Chondrocyte (in vitro differentiated cells): ENCODE data around the gene RFX3. TPM values are rescaled to one million over a fixed set of nuclear protein-coding genes. Genes with fewer than 3 reads are reported as not detected.

Experiments
- DNase-seq: peaks from one replicate; pipeline ENCODE4 v3.0.0; 2021; ENCODE audit warnings: mixed read lengths, low spot score
- H3K27ac Mint-ChIP-seq: one replicate; pipeline ENCODE4 v1.8.0; 2021; ENCODE audit warnings: mild to moderate bottlenecking, moderate library complexity, mixed read lengths; ENCODE audit not compliant: unreplicated experiment
- H3K27me3 Mint-ChIP-seq: 2 replicates; pipeline ENCODE4 v1.8.0; 2021; ENCODE audit warnings: low read depth, mixed read lengths
- H3K36me3 Mint-ChIP-seq: 2 replicates; pipeline ENCODE4 v1.8.0; 2021; ENCODE audit warnings: low read depth, mixed read lengths
- H3K4me1 Mint-ChIP-seq: 2 replicates; pipeline ENCODE4 v1.8.0; 2021; ENCODE audit warnings: low read depth, mild to moderate bottlenecking, mixed read lengths
- H3K4me3 Mint-ChIP-seq: one replicate; pipeline ENCODE4 v1.8.0; 2021; ENCODE audit warnings: mild to moderate bottlenecking, moderate library complexity, mixed read lengths; ENCODE audit not compliant: unreplicated experiment
- H3K9me3 Mint-ChIP-seq: 2 replicates; pipeline ENCODE4 v1.8.0; 2021; ENCODE audit warnings: low read depth, mixed read lengths
- total RNA-seq: library from RNA; stranded (reverse); gene quantifications from 3 replicates; pipeline ENCODE4 v1.2.1, GENCODE V29; 2021
- TF ChIP-seq, protein P1 (sequence below): fragments of 200-600 bp; sonication (generic); IDR thresholded peaks from 2 replicates; pipeline ENCODE4 v1.5.0; 2021; ENCODE audit warnings: antibody characterized with exemption, mild to moderate bottlenecking, moderate library complexity

Gene RFX3
- total RNA-seq, 1 donor from 2014 or later = 4.1 TPM

DNA sequence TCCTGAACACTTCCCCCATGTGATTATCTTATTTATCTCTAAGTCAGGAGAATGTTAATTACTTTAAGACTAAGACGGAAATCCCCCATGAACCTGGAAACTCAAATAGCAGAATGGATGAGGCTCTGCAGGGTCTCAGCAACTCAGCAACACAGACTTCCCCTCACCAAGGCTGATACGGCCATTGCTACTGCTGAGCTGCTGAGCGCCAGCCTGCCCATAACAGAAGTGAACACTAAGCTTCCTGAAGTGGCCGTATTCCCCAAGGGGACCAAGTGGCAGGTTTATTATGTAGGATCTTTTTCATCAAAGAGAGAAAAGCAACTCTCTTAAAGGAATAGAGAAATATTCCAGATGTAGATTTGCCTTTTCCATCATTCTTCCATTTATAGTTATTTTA is 311.1 kb downstream of the RFX3 start:
- H3K27ac Mint-ChIP-seq = no peak overlapping the region
- no peaks in the 10 kb centered on the region for H3K36me3 Mint-ChIP-seq
- no peak overlapping the region for H3K4me3 Mint-ChIP-seq
- TF ChIP-seq, protein P1, sequence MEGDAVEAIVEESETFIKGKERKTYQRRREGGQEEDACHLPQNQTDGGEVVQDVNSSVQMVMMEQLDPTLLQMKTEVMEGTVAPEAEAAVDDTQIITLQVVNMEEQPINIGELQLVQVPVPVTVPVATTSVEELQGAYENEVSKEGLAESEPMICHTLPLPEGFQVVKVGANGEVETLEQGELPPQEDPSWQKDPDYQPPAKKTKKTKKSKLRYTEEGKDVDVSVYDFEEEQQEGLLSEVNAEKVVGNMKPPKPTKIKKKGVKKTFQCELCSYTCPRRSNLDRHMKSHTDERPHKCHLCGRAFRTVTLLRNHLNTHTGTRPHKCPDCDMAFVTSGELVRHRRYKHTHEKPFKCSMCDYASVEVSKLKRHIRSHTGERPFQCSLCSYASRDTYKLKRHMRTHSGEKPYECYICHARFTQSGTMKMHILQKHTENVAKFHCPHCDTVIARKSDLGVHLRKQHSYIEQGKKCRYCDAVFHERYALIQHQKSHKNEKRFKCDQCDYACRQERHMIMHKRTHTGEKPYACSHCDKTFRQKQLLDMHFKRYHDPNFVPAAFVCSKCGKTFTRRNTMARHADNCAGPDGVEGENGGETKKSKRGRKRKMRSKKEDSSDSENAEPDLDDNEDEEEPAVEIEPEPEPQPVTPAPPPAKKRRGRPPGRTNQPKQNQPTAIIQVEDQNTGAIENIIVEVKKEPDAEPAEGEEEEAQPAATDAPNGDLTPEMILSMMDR = no peak
- H3K4me1 Mint-ChIP-seq = no peaks in the 10 kb centered on the region
- no peaks in the 10 kb centered on the region for H3K27me3 Mint-ChIP-seq
- H3K9me3 Mint-ChIP-seq = peaks cover 9% of the 10 kb centered on the region
- DNase-seq = no peak

DNA sequence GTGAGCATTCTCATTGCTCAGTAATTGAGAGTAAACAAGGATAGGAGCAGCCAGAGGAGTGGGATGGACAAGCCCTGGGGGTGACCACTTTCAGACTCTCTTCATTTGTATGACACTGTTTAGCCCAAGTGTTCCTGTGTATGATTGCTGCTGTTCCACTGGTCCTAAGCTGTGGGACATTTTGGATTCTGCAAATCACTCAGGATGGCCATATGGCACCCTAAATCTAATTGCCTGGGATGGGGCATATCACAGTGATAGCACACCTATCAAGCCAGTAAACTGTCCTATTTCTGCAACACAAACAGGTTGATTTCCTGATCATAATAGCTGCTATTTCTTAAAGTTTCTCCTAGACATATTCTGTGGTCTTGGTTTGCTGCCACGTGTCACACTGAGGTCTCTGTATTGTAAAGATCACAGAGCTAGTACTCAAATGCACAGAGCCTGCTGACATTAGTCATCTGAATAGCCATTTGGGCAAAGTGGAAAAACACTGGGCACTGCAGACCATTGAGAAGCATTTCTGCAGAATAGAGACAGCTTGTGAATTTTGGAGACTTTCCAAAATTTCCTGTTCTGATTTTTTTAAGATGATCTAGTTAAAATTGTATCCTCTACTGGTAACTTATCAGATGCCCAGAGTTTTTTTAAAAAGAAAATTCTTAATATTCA is 320.2 kb downstream of the RFX3 start:
- DNase-seq = no peak
- Mint-ChIP-seq H3K4me3 (no peak overlapping the region), H3K4me1 (peaks cover 6% of the 10 kb centered on the region), H3K27me3 (no peaks in the 10 kb centered on the region), H3K9me3 (no peaks in the 10 kb centered on the region), H3K36me3 (no peaks in the 10 kb centered on the region), H3K27ac (no peak overlapping the region)
- TF ChIP-seq, protein P1 = no peak

DNA sequence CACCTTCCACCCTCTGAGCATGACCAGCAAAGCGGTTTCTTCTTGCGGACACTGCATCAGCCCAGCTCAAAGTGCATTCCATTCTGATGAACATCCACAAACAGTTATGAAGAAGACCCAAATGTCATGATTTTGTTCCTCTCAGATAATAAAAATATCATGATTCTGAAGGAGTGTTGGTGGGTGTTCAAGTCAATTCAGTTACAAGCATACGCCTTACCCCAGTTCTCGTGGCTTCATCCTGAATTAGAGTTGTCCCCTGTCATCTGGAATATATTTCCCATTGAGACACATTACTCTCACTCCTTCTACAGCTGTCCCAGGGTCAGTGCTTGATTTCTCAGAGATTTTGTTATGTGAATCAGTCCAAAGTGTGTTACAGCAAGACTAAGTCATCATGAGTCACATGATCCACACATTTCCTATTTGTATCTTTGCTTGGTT is 325.4 kb downstream of the RFX3 start:
- Mint-ChIP-seq H3K36me3 (no peaks in the 10 kb centered on the region), H3K4me3 (no peak overlapping the region), H3K9me3 (no peaks in the 10 kb centered on the region), H3K27ac (no peak overlapping the region), H3K4me1 (no peaks in the 10 kb centered on the region), H3K27me3 (no peaks in the 10 kb centered on the region)
- DNase-seq = no peak
- TF ChIP-seq, protein P1 = no peak

DNA sequence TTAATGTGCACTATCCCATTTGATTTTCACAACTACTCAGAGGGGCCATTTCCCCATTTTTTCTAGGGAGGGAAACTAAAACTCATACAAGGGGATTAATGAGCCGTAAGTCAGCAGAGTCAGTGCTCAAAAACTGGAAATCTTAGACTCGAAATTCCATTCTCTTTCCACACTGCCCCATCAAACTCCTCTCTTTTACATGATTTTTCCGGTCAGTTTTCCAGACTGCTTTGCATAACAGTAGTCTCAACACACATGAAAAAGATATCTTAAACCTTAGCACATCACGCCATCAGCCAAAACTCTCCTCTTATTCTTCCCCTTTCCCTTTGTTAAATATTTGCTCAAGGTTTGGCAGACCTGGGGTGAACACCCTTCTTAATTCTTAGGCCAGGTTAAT is 332.0 kb downstream of the RFX3 start:
- Mint-ChIP-seq H3K27ac (no peak overlapping the region), H3K36me3 (peaks cover 2% of the 10 kb centered on the region), H3K4me1 (no peaks in the 10 kb centered on the region), H3K4me3 (no peak overlapping the region), H3K27me3 (peaks cover 25% of the 10 kb centered on the region), H3K9me3 (no peaks in the 10 kb centered on the region)
- DNase-seq = no peak
- TF ChIP-seq, protein P1 = no peak

DNA sequence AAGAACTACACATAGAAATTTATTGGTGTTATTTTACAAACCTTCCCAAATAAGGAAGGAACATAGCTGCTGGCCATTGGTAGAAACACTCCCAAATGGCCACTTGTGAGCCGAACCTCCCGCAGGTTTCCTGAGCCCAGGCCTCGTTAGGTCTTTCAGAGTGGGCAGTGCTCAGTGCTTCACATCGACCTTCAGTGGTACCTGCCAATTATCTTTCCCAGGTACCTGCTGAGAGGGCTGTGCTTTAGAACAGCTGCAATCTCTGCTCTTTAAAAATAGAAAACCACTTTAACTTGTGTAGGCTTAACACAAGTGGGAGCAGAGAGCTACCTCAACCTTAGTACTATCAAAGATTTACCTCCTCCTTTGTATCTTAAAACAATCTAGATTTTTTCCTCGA is 334.1 kb downstream of the RFX3 start:
- DNase-seq = no peak
- Mint-ChIP-seq H3K4me3 (no peak overlapping the region), H3K36me3 (peaks cover 2% of the 10 kb centered on the region), H3K27me3 (peaks cover 35% of the 10 kb centered on the region), H3K4me1 (no peaks in the 10 kb centered on the region), H3K9me3 (no peaks in the 10 kb centered on the region), H3K27ac (no peak overlapping the region)
- TF ChIP-seq, protein P1 = no peak
